Measurements from ENCODE around the gene GRID1. TPM values are rescaled to one million over a fixed set of nuclear protein-coding genes. Genes with fewer than 3 reads are reported as not detected.
A peak's percentile ranks its signal among the peaks of the same experiment; 100 is the strongest.

The GRID1 gene
- total RNA-seq, 1 donor from 2014 or later = 3.0 TPM

DNA sequence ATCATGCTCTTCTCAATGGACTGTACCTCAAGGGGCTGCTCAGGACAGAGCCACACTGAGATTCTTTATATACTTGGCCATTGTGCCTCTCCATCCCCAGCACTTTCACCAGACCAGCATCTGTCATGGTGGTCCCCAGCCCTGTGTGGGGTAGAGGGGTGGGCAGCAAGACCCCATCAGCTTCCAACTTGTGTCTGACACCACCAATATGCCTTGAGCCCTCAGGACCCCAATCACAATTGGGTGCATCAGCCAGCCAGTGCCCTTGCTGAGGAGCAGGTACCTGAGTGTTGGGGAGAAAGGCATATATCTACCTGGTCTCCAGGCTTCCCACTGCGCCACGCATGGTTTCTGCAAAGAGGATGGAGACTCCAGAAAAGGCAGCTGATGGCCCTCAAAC lies 56.3 kb downstream of the GRID1 start:
- DNase-seq (ENCODE audit: low spot score) = peak; percentile 24
- intact Hi-C loops (cut with DNase I) = no loop called here

DNA sequence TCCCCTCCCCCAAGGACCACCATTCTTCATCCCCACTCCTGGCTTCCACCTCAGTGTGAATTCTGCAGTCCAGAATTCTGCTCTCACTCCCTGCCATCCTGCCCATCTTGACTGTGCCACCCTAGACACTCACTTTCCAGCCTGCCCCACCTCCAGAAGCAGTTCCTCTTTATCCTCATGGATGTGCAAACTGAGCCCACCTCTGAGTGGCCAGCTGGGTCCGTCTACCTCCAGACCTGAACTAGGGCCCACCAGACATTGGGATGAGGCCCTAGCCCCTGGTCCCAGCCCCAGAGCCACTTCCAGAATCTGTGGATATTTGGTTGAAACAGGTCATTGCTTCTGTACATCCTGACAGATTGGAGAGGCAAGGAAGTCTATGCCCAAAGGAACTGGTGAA lies 58.5 kb downstream of the GRID1 start:
- intact Hi-C loops (cut with DNase I) = no loop called here

DNA sequence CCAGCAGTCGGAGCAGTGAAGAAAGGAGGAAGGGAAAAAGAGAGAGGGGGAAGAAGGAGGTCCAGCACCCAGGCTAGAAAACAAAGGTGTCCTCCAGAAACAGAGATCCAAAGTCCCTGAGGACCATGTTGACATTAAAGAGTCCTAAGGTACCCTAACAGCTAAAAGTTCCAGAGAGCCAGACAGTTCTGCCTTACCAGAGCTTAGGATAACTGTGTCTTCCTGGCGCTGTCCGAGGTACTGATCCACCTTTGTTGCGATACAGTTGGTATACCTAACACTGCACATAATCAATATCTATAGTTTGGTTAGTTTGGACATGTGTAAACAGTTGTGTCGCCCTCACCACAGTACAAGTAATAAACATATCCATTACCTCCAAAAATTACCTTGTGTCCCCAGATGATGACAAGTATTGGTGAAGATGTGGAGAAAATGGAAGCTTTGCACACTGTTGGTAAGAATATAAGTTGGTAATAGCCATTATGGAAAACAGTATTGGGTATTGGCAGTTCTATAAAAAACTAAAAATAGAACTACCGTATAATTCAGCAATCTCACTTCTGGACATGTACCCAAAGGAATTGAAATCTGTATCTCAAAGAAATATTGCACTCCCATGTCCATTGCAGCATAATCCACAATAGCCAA lies 59.8 kb downstream of the GRID1 start:
- intact Hi-C loops (cut with DNase I) = no loop called here
- DNase-seq (ENCODE audit: low spot score) = peak; percentile 29

More for the DNA sequence above, 58.5 kb downstream of the GRID1 start:
- DNase-seq (ENCODE audit: low spot score) = peak; percentile 33

DNA sequence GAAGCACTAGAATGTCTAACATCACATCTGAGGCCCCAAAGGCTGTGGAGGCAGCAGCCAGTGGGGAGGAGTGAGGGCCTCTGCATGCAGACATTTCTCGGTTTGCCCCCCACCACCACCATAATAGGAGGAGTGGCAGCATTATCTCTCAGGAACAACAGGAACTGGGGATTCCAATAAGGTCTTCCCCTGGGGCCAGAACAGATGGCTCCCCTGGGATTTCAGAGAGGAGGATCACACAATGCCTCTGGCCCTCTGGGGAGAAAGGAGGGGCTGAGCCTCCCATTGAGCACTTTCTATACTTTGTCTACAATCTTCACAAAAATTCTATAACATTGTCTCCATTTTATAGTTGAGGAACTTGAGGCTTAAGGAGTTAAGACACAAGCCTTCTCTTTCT lies 61.1 kb downstream of the GRID1 start:
- intact Hi-C loops (cut with DNase I) = no loop called here
- peak; percentile 55 for DNase-seq (ENCODE audit: low spot score)

DNA sequence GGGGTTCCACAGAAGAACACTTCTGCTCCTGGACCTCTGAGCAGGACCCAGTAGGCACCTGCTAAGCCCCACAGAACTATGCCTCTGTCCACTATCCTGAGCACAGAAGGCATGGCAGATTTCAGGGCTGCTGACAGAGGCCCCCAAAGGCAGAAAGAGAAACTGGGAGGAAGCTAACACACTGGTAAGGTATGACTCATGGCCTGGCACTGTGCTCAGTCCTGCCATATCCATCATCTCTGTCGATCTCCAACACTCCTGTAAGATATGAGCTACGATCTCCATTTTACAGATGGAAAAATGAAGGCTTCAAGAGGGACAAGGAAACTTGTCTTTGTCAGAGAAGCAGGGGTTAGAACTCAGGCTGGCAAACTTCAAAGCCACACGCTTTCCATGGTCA lies 62.2 kb downstream of the GRID1 start:
- intact Hi-C loops (cut with DNase I) = no loop called here

DNA sequence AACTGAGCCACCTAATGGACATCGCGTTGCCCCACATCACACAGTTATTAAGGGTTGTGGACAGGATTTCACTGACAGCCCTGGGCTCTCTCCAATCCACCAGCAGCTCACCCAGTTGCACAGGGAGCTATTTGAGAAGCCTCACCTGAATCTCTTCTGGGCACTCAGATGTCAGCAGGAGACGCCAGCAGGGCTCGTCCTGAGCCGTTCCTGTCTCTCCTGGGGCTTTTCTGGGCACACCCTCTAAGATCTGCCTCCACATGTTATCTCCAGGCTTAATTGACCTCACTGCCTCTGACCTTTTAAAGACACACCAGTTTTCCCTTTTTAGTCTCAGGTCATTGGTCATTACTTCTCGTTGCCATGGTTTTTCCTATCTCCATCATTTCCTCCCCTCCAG lies 63.0 kb downstream of the GRID1 start:
- DNase-seq (ENCODE audit: low spot score) = peak; percentile 61
- intact Hi-C loops (cut with DNase I) = no loop called here

More for the DNA sequence above, 62.2 kb downstream of the GRID1 start:
- DNase-seq (ENCODE audit: low spot score) = peak; percentile 26

DNA sequence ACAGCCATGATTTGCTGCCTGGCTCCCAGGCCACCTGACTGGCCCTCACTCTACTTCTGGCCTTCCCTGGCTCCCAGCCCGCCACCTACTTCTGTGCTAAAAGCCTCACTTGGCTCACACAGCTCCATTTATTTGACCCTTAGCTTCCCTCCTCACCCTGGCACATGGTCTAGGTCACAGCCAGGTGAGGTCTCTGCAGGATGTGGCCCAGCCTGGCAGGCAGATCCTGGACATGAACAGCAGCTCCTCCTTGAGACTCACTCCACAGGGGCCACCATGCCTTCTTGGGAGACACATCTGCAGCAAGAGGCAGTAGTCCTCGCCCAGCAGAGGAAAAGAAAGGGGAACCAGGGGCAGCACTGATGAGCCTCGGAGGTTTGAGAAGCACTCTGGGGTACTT lies 64.6 kb downstream of the GRID1 start:
- peak; percentile 56 for DNase-seq (ENCODE audit: low spot score)
- intact Hi-C loops (cut with DNase I) = no loop called here

DNA sequence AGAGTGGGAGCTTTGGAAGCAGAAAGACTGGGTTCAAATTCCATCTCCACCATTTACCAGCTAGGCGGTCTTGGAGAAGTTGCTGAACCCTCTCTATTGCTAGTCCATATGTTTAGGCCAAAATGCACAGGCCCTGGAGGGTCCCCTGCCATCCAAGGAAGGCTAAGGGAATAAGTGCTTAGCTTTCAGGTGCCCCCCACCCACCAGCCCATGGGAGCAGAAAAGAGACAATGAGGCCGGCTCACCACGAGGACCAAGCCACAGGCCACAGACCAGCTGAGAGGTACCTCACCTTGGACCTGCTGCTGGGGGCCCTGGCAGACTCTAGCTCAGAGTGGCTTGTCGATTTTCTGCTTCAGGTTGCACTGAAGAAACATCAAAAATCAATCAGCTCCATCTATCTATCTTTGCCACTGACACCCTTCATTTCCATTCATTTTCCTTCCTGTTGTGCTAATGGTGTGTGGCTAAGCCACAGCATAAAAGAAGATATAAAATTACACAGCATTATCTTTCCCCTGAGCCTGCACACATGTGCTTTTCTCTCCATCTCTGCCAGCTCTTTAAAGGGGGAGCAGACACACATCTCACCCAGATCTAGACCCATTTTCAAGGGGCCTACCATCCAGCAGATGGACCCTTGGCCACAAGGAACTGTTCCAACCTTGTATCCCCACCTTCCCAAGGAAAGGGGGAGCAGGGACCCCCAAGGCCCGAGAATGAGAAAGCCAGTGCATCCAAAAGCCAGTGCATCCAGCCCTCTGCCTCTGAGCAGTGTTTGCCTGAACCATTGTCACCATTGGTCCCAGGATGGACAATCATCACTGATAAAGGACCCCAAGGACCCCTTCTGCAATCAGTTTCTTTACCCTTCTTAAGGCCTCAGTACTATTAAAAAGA lies 65.4 kb downstream of the GRID1 start:
- DNase-seq (ENCODE audit: low spot score) = peak; percentile 59
- intact Hi-C loops (cut with DNase I) = no loop called here

DNA sequence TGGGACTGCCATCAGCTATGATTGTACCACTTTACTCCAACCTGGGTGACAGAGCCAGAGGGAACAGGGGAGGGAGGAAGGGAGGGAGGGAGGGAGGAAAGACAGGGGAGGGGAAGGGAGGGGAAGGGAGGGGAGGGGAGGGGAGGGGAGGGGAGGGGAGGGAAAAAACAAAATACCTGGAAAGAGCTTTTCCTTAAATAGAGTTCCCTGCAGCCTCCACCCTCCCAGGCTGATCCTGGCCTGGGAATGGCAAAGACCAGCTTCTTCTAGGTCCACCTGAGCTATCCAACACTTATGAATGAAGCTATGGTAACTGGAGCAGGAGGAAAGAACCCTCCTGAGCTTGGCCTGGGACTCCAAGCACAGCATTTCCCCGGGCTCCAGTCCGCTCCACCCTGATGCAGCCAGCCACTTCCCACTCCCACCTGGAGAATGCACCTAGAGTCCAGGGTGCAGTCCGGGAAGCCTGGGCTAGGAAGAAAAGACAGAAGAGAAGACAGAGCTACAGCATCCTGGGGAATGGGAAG lies 66.1 kb downstream of the GRID1 start:
- peak; percentile 14 for DNase-seq (ENCODE audit: low spot score)
- intact Hi-C loops (cut with DNase I) = no loop called here

DNA sequence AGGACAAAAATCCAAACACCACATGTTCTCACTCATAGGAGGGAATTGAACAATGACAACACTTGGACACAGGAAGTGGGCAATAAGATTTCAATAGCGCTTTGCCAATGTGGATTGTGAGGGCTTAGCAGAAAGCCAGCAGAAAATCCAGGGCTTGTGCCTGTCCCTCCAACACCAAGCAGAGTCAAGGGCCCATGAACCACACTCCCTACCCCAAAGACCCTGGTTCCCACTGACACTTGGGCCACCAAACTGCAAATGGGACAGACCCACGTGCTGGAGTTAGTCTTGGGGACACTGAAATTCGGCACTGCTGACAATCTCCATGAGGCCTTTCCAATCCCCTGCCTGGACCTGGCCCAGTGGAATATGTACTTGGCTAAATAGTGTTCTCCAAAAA lies 67.0 kb downstream of the GRID1 start:
- intact Hi-C loops (cut with DNase I) = no loop called here
- peak; percentile 67 for DNase-seq (ENCODE audit: low spot score)

DNA sequence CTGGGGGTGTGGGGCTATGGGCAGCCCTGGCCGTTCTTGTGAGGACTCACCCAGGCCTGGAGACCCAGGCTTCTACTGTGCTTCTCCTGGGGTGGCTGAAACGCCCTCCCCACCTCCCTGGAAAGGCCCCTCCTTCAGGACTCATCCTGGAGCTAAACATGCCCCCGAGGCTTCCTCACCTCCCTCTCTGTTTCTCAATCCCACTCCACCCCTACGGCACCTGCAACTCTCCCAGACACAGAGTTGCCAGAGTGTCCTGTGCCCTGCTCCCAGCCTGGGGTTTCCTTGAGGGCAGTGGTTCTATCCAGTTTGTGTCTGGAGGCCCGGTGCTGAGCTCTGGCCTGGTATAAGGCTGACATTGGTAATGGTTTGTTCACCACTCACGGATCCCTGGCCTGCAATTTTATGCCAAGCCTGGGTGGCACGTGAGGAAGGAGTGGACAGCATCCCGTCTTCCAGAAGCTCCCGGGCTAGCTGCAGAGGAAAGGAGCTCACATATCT lies 68.0 kb downstream of the GRID1 start:
- intact Hi-C loops (cut with DNase I) = no loop called here
- peak; percentile 58 for DNase-seq (ENCODE audit: low spot score)

DNA sequence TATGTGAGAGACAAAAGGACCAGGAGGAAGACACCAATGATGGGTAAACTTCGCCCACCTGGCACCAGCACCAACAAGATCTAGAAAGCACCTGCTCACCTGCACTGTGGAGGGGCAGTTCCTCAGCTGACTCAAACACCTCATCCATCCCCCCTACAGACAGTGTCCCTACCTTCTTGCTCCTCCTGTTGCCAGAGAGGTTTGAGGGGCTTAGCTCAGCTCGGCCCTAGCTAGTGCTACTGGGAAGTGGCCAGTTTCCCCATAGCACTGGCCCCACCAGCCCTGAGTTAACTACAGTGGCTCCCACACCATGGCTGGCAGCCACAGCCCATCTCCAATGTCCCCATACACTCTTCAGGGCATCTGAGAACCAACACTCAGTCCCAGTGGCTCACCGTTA lies 70.8 kb downstream of the GRID1 start:
- peak; percentile 60 for DNase-seq (ENCODE audit: low spot score)
- intact Hi-C loops (cut with DNase I) = no loop called here

DNA sequence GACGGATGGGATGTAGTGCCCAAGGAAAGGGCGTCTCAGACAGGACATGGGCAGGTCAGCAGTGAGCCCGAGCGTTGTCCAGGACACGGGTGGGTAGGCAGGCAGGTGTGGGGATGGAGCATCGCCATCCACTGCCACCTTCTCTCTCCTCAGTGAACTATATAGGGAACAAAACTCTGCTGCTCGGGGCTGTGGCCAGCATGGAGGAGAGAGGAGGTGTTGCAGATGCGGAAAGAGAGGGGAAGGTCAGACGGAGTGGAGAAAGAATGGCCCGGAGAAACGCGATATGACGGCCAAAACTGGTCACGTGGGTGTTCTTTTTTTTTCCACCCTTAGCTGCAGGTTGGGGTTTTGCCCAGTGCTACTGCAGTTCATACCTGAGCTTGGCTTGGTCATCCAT lies 71.2 kb downstream of the GRID1 start:
- DNase-seq (ENCODE audit: low spot score) = peak; percentile 67
- intact Hi-C loops (cut with DNase I) = no loop called here

DNA sequence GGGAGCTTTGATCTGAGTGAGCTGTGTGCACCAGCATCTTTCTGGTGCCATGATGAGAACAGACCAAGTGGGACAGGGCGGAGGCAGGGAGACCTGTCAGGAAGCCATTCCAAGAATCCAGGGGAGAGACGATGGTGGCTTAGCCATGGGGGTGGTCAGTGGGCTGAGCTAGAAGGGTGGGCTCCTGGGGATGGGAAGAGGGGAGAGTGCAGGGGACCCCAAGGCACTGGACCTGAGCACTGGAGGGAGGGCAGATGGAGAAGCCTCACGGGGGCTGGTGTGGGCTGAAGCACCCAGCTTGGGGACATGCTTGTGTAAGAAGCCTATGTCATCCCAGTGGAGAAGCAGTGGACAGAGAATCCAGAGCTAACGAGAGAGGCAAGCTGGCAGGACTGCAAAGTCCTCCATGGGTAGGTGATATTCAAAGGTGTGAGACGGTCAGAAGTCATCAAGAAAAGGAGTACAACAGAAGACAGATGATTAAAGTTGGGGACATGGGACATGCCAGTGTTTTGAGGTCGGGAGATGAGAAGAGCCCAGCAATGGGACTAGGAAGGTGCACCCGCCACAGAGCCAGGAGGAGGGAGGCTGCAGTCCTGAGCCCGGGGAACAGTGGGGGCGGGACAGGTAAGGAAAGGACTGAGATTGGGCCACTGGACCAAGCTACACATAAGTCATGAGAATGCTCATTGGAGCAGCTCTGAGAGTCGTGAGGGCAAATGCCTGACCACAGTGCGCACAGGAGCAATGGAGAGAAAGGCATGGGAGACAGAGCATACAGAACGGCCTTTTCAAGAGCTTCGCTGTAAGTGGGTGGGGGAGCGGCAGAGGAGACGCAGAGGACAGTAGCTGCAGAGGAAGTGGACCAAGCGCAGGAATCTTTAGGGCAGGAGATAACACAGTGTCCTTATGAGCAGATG lies 72.0 kb downstream of the GRID1 start:
- intact Hi-C loops (cut with DNase I) = no loop called here
- DNase-seq (ENCODE audit: low spot score) = peak; percentile 44

DNA sequence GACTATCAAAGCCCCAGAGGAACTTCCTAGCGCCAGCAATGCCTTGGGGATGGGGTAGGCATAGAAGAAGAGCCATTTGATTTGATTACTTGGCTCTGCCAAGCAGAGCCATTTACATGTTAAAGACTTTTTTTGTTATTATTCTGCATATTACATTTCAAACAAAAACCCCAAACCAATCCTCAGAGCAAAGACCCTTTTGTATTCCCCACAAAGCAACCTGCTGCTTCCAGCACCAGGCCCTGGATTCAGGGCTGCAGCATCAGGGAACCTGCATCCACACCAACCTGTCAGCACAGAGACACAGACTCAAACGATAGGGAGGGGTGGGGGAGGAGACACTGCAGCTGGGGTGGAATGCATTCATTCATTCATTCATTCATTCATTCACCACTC lies 73.2 kb downstream of the GRID1 start:
- intact Hi-C loops (cut with DNase I) = no loop called here
- DNase-seq (ENCODE audit: low spot score) = no peak

DNA sequence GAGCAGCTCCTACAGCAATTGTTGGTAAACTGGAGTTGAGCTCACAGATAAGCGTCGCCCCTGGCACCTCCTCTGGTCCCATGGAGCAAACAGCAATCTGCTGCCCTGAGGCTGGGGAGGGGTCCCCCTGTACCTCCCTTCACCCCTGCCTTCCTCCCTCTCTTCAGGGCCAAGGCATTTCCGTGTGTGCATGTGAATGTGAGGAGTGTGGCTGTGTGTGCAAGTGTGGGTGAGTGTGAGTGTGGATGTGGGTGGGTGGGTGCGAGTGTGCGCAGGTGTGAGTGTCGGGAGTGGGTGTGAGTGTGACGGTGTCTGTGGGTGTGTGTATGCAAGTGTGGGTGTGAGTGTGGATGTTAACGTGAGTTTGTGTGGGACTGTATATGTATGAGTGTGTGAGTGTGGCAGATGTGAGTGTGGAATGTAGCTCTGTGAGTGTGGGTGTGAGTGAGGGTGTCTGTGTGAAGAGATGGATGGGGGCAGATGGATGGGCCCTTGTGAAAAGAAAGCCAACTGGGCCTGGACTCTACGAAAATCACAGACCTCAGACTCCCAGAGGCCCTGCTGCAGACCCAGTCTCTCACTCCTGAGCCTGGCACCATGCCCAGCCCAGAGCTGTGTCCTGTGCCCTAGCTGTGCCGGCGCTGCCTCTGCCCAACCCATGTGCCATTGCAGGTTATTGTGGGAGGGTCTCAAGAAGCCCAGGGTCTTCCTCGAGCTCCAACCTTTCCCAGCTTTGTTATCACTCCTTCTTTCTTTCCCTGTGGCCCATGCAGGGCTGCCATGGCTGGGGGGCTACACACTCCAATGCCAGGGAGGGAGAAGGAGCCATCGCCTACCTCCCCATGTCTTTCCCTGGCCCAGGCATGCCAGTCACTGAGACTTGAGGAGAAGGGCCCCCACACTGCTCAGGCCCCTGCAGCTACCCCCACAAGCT lies 73.9 kb downstream of the GRID1 start:
- intact Hi-C loops (cut with DNase I) = no loop called here
- DNase-seq (ENCODE audit: low spot score) = no peak

DNA sequence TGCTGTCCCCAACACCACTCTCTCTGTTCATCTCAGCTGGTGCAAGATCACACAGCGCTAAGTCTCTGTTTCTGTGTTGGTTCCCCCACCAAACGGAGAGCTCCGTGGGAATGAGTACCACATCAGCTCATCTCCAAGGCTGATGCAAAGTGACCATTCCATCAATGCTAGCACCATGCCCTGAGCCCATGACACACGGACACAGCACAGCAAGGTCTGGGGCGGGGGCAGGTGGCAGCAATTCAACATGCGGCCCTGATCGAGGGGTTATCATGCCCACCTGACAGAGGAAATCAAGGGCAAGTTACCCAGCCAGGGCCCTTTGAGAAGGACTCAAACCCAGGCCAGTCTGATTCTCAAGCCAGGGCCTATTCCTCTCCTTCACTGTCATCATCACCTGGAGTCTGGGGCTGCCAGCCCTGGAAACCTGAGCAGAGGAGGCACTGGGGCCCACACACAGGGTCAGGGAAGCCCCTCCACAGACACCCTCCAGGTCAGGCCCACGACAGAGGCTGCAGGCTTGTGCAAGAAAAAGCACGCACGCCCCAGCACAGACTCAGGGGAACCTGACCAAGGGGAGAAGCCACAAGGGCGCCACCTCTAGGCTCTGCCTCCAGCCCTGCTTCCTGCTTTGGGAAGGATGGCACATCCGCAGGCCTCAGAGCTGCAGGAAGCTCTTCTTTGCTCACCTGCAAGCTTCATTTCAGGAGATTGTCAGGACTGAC lies 74.8 kb downstream of the GRID1 start:
- no peak for DNase-seq (ENCODE audit: low spot score)
- intact Hi-C loops (cut with DNase I) = no loop called here
